COR-L47 (cell line): ENCODE data around the gene TNS1.

ENCODE experiments used
- DNase-seq: peaks from one replicate; lab custom pipeline; 2025; lab: John Stamatoyannopoulos, UW

TNS1 gene

GRCh38 chr2:218015586-218016521 is 13.1 kb upstream of the TNS1 start:
- no peak for DNase-seq

GRCh38 chr2:218014706-218015585 is 12.2 kb upstream of the TNS1 start:
- no peak for DNase-seq

GRCh38 chr2:218013289-218013688 is 10.5 kb upstream of the TNS1 start:
- no peak for DNase-seq

DNA sequence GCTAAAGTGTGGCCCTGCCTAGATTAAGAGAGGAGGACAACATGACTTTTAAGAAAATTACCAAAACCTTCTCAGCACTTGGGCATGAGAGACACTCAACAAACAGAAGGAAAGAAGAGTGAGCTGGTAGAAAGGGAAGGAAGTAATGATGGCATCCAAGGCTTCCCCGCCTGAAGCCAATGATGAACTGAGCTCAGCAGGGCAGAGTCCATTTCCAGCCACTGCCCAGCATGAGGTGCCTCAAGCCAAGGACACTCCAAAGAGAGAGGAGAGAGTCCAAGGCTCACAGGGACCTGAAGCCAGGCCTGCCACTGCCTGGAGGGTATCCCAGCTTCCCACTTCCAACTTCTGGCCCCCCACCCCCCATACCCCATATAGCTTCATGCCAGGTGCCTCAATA is 9.5 kb upstream of the TNS1 start:
- no peak for DNase-seq

DNA sequence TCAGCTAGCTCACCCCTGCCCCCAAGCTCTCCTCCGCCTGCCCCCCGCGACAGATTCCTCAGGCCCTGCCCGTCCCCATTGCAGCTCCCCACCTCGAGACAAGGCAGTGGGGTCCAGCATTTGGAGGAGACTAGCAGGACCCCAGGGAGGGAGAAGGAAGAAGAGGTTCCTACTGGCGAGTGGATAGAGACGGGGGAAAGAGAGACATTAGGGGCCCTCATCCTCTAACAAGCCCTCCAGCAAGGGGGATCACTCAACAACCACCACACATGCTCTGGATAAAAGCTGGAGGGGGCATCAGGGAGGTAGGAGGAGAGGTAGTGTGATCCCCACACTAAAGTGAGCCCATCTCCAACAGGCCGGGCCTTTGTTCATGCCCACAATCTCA is 8.9 kb upstream of the TNS1 start:
- DNase-seq: no peak

- peak; percentile 66 for DNase-seq
Measured at GRCh38 chr2:218010984-218011652, 8.3 kb upstream of the TNS1 start.

DNA sequence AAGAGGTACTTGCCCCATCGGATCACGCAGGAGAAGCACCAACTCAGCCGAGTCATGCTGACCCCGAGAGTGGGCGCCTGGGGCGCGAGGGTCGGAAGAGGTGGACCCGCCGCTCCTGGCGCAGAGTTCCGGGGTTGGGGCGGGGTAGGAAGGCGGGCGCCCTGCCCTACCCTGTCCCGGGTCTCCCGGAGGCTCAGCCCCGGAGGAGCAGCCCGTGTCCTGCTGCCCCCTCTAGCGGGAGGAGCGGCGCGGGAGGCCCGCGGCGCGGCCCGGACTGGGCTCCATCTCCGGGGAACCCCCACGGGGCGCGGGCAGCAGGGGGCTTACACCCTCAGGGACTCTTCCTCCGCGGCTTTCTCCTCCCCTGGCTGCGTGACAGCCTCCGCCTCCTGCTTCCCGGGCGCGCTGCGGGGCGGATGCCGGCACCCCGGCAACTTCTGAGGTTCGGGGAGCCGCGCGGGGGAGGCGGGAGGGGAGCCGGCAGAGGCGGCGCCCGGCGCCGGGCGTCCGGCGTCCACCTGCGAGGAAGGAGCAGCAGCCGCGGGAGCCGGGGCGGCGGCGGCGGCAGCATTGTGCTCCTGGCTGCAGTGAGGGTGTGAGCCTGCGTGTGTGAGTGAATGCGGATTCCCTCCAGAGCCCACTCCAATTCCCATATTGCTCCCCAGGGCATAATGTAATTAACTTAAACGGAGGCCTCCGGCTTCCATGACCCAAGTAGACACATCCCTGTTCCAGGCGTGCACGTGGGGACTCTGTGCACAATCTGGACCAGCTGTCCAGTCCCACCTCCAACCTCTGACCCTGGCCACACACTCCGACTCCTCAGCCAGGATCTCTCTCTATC is 7.6 kb upstream of the TNS1 start:
- DNase-seq: peak; percentile 55

GRCh38 chr2:218009765-218010139 is 7.0 kb upstream of the TNS1 start:
- DNase-seq: no peak

- DNase-seq: no peak
Measured at GRCh38 chr2:218009231-218009630, 6.4 kb upstream of the TNS1 start.

GRCh38 chr2:218008060-218009040 is 5.6 kb upstream of the TNS1 start:
- no peak for DNase-seq

- DNase-seq: no peak
Measured at GRCh38 chr2:218006741-218007140, 3.9 kb upstream of the TNS1 start.

DNA sequence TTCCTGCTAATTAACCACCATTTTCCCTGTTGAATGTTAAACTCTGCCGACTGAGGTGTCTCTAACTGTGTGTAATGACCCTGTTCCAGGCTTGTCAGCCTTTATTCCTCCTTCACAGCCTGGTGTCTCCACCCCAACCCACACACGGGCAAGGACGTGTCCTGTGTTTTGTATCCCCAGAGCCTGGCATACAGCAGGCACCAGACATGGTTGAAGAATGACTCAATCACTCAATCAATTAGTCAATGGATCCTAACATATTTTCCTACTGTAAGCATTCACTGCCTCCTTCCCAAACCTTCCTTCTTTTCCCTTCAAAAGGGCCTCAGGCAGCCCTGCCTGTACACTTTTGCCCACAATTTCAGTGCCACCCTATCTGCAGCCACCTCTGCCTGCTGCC is 2.7 kb upstream of the TNS1 start:
- no peak for DNase-seq

- DNase-seq: no peak
Measured at GRCh38 chr2:218005028-218005427, 2.2 kb upstream of the TNS1 start.

DNA sequence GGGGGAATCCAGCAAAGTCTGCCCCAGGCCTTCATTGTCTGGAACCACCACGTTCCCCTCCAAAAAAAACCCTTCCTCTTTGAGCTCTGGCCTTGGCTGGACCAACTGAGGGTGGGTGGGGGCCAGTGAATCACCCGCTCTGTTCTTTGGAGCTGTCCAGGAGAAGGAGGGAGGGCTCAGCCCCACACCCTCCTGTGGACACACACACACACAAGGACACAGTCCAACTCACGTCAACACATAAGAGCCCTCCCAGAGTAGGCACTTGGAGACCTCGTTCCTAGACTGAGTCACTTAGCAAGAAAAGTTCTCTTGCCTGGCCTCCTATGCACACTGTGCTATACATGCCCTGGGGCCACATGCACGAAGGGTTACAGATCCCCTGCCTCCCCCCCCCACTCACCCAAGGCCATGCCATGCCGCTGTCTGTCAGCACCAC is 1.2 kb upstream of the TNS1 start:
- DNase-seq: no peak

GRCh38 chr2:218003281-218003944 is 618 bp upstream of the TNS1 start:
- DNase-seq: no peak

GRCh38 chr2:218002143-218002844 is 501 bp downstream of the TNS1 start:
- DNase-seq: no peak

DNA sequence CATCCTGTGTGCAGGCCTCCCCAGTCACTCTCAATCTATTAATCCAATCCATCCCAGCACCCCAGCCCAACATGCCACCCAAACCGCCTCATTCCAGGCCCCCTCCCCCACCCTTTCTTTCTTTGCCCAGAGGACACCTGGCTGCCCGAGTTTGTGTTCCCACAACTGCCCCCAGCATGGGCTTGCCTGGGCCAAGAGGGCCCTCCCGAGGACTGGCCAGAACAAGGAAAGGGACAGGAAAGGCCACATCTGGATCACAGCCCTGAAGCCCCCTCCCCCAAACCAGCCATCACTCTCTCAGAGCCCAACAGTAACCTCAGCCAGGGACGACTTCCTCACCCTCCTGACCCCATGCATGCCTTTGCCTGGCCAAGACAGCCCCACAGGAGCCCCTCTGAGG is 1.2 kb downstream of the TNS1 start:
- no peak for DNase-seq

DNA sequence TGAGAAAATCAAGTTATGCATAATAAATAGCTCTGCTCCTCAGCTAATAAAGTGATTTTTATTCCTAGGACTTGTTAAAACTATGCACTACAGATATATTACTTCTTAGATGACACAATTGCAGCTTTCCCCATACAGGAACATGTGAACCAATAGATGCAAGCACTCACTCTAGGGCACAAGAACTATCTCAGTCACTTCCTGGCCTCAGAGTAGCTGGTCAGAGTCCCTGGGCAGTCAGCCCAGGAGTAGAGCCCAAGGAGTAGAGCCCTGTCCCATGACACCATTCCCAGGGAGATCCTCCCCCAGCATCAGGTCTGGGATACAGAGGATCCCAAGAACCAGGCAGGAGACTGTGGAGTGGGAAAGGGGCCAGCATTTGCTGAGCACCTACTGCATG is 2.7 kb downstream of the TNS1 start:
- DNase-seq: no peak

- DNase-seq: no peak
Measured at GRCh38 chr2:217999595-217999959, 3.2 kb downstream of the TNS1 start.
